DND-41 (cell line): Measurements from ENCODE around the gene NDC80.
A peak's percentile ranks its signal among the peaks of the same experiment; 100 is the strongest.

Experiments used
- ATAC-seq: fragments of 200-7000 bp; cut with Tn5 transposase; 3 replicates; pipeline ENCODE4 v1.9.1; 2021; ENCODE audit warnings: low read depth; ENCODE audit not compliant: insufficient read depth
- DNase-seq: peaks from one replicate; pipeline ENCODE4 v3.0.0-alpha.2; 2020
- H2AFZ ChIP-seq: 2 replicates; pipeline ENCODE4 v1.6.0; 2012; ENCODE audit warnings: low read depth, low read length
- H3K27ac ChIP-seq: 2 replicates; pipeline ENCODE4 v1.5.1; 2012; ENCODE audit warnings: low read length, inconsistent platforms
- H3K27me3 ChIP-seq: fragments of 200-600 bp; sonication (generic); 2 replicates; pipeline ENCODE4 v1.6.0; 2012; ENCODE audit warnings: low read length, mild to moderate bottlenecking, inconsistent platforms; ENCODE audit not compliant: insufficient read depth, poor library complexity
- H3K36me3 ChIP-seq: 2 replicates; pipeline ENCODE4 v1.5.1; 2012; ENCODE audit warnings: low read length, inconsistent platforms; ENCODE audit not compliant: insufficient read depth
- H3K4me1 ChIP-seq: 2 replicates; pipeline ENCODE4 v1.5.1; 2012; ENCODE audit warnings: mild to moderate bottlenecking, low read length; ENCODE audit not compliant: insufficient read depth
- H3K4me2 ChIP-seq: 2 replicates; pipeline ENCODE4 v1.6.0; 2012; ENCODE audit warnings: mild to moderate bottlenecking, moderate library complexity, low read length, inconsistent platforms; ENCODE audit not compliant: insufficient read depth
- H3K4me3 ChIP-seq, 2 experiments: fragments of 200-600 bp in 1 of 2; shearing (Covaris generic) in 1 of 2; 2 replicates each; pipeline ENCODE4 v1.5.1; 2012 to 2016; ENCODE audit warnings: inconsistent platforms in 2 of 2, low read length in 2 of 2, mild to moderate bottlenecking in 2 of 2, low read depth in 1 of 2, moderate library complexity in 1 of 2
- H3K79me2 ChIP-seq: 2 replicates; pipeline ENCODE4 v1.6.0; 2012; ENCODE audit warnings: low read length, inconsistent platforms; ENCODE audit not compliant: insufficient read depth
- H3K9ac ChIP-seq: 2 replicates; pipeline ENCODE4 v1.6.0; 2012; ENCODE audit warnings: low read depth, mild to moderate bottlenecking, inconsistent platforms, low read length, moderate library complexity
- H3K9me3 ChIP-seq: 2 replicates; pipeline ENCODE4 v1.5.1; 2012; ENCODE audit warnings: low read length, moderate library complexity, mild to moderate bottlenecking, inconsistent platforms; ENCODE audit not compliant: insufficient read depth, severe bottlenecking
- H4K20me1 ChIP-seq: 2 replicates; pipeline ENCODE4 v1.6.0; 2012; ENCODE audit warnings: low read length; ENCODE audit not compliant: insufficient read depth
- CTCF ChIP-seq: IDR thresholded peaks from 2 replicates; pipeline ENCODE4 v1.5.1; 2012; ENCODE audit warnings: borderline replicate concordance, low read length, moderate library complexity, mild to moderate bottlenecking; ENCODE audit not compliant: poor library complexity, severe bottlenecking; ENCODE audit errors: extremely low read depth
- EZH2 ChIP-seq: IDR thresholded peaks from 3 replicates; pipeline ENCODE4 v1.6.1; 2012; ENCODE audit warnings: borderline replicate concordance, low read depth, mild to moderate bottlenecking, moderate library complexity, low read length, inconsistent platforms; ENCODE audit not compliant: severe bottlenecking

Gene NDC80

DNA sequence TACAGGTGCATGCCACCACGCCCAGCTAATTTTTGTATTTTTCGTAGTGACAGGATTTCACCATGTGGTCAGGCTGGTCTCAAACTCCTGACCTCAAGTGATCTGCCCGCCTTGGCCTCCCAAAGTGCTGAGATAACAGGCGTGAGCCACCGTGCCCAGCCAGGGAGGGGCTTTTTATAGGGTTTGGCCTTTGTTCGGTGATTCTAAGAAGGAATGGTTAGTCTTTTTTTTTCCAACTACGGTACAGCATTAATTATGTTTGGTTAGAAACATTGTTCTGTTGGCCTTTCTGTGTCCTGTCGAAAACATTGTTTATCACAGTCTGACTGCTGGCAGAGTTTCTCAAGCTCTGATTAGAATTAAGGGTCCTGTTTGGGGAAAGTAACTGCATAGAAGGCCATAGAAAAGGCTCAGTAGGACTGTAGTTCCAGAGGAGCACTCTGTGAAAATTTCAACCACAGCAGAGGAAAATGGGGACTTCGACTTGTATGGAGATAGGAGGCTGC lies 64.8 kb downstream of the NDC80 start:
- Histone ChIP-seq H3K27ac (peak overlapping the region; percentile 98), H3K9ac (peak overlapping the region; percentile 61)
- TF ChIP-seq EZH2 (no peak), CTCF (no peak)

DNA sequence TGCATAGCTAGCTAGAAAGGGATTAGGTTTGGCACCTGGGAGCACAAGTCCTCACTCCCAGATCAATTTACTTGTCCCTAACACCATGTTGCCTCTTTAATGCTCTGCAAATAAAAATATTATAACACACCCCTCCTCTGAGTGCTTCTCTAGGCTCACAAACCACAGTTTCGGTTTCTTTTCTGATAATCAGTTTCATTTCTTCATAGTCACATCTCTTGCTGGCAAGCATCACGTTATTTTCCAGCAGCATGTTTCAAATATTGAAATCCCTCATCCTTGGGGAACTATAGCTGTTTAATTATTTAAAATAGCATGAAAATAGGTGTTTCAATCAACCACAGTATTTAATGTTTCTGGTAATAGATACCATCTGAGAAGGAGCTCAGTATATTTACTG lies 70.3 kb downstream of the NDC80 start:
- H3K4me2 ChIP-seq: peak overlapping the region; percentile 51
- peak overlapping the region; percentile 47 for H3K27ac ChIP-seq
- no peaks in the 10 kb centered on the region for H3K27me3 ChIP-seq
- H4K20me1 ChIP-seq: no peaks in the 10 kb centered on the region
- H3K4me1 ChIP-seq: peaks cover 37% of the 10 kb centered on the region
- ATAC-seq: peak; percentile 83
- H3K9me3 ChIP-seq: no peaks in the 10 kb centered on the region
- peak overlapping the region; percentile 36 for H3K9ac ChIP-seq
- H3K36me3 ChIP-seq: no peaks in the 10 kb centered on the region
- no peaks in the 10 kb centered on the region for H3K79me2 ChIP-seq
- H2AFZ ChIP-seq: peak overlapping the region; percentile 66
- peak; percentile 28 for DNase-seq
- peak overlapping the region in 1 of 2 experiments; percentile 24; a peak in 1 of 4 replicates for H3K4me3 ChIP-seq
- no peak for TF ChIP-seq EZH2
- no peak for TF ChIP-seq CTCF

More for the DNA sequence above, 64.8 kb downstream of the NDC80 start:
- Histone ChIP-seq H3K4me2 (peak overlapping the region; percentile 76), H3K4me3 (peak overlapping the region; percentile 2 to 49; a peak in 3 of 4 replicates), H3K79me2 (no peaks in the 10 kb centered on the region), H3K27me3 (no peaks in the 10 kb centered on the region), H3K4me1 (peaks cover 38% of the 10 kb centered on the region), H4K20me1 (no peaks in the 10 kb centered on the region), H3K9me3 (no peaks in the 10 kb centered on the region), H3K36me3 (no peaks in the 10 kb centered on the region), H2AFZ (peak overlapping the region; percentile 83)
- ATAC-seq: peak; percentile 74
- no peak for DNase-seq

DNA sequence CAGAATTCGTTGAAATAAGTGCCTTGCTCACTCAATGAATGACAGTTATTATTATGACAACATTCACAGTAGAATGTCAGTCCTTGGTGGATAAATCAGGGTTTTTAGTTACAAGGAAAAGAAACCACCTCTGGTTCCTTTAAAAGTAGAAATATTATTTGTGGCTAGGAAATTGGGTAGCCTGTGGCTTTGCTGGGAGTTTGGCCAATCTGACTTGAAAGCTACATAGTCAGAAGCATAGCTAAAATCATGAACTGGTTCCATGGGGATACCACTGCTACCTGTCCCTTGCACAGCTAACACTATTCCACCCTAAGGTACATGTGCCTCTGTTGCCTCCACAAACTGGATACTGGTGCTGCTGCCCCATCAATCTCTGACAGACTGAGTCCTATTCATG lies 71.4 kb downstream of the NDC80 start:
- Histone ChIP-seq H3K4me1 (peaks cover 26% of the 10 kb centered on the region), H2AFZ (0 out of 2 replicates have a peak overlapping the region, but pooled peaks have one; percentile 18), H3K79me2 (no peaks in the 10 kb centered on the region), H3K9me3 (no peaks in the 10 kb centered on the region), H3K4me2 (no peak overlapping the region), H3K4me3 (no peak overlapping the region), H3K27ac (no peak overlapping the region), H4K20me1 (no peaks in the 10 kb centered on the region), H3K36me3 (no peaks in the 10 kb centered on the region), H3K9ac (no peak overlapping the region), H3K27me3 (no peaks in the 10 kb centered on the region)
- DNase-seq (no peak), ATAC-seq (no peak)
- no peak for TF ChIP-seq EZH2
- TF ChIP-seq CTCF: no peak
